ENCODE measurements around the gene PLA2G3. TPM values are rescaled to one million over a fixed set of nuclear protein-coding genes. Genes with fewer than 3 reads are reported as not detected.

Gene PLA2G3
- total and polyA plus RNA-seq, 2 of the 8 experiments (the other 6 are each of a cell fraction or from before 2014, with no cell fraction given) = 18.1 to 25.9 TPM

- no peak overlapping the region for H2BK20ac ChIP-seq (ENCODE audit: low read length)
- no peak overlapping the region for H3K4ac ChIP-seq (replicated peaks; ENCODE audit: insufficient read length, low read depth, low read length)
- H4K5ac ChIP-seq (ENCODE audit: insufficient read length, low read depth, low read length) = no peak overlapping the region
- WGBS, 2 experiments (ENCODE audit: extremely low coverage in 1 of 2, insufficient coverage in 1 of 2, insufficient read length in 1 of 2, insufficient replicate concordance in 2 of 2, low coverage in 1 of 2, low lambda C conversion rate in 2 of 2, missing lambda C conversion rate in 1 of 2) = 78% methylated on average over 4 of the region's 4 CpGs; no CpG with 5 or more reads in 1 of the 2 experiments
- H3K9me3 ChIP-seq (ENCODE audit: insufficient read depth in 2 of 2, low read depth in 1 of 2, low read length in 1 of 2) = no peaks in the 10 kb centered on the region
- no peaks in the 10 kb centered on the region; the same call in 1 of the 2 replicates for H3K23me2 ChIP-seq (ENCODE audit: low read depth, low read length)
- H2BK15ac ChIP-seq (ENCODE audit: low read length) = 0 out of 2 replicates have a peak overlapping the region, but pooled peaks have one; percentile 46
- no peaks in the 10 kb centered on the region for H3K79me2 ChIP-seq (ENCODE audit: control insufficient read depth in 1 of 2, insufficient read depth in 2 of 2, low read length in 2 of 2)
- CTCF ChIA-PET (ENCODE audit: partially characterized antibody) = interaction anchor here (0.6 to 2.0 kb wide), 4 partner anchors 10 to 140 kb away, joined by 4 to 10 read pairs (median 6); partner anchors contain the start of gene SELENOM
- DNase-seq (ENCODE audit: low read depth in 1 of 2, low spot score in 2 of 2) = no peak
- H4K8ac ChIP-seq (ENCODE audit: extremely low read depth, insufficient read depth, low read length) = no peak overlapping the region
- no peak overlapping the region for H2AFZ ChIP-seq (ENCODE audit: low read length)
- H3K79me1 ChIP-seq (ENCODE audit: low read depth, low read length) = no peaks in the 10 kb centered on the region
- no peak overlapping the region for H3K23ac ChIP-seq (ENCODE audit: insufficient read length)
- H3K4me2 ChIP-seq (ENCODE audit: insufficient read depth in 1 of 2, low read depth in 2 of 2, low read length in 2 of 2) = peak overlapping the region; percentile 51 to 72
- no peak overlapping the region for H2AK5ac ChIP-seq (ENCODE audit: low read depth, low read length)
- H3K56ac ChIP-seq (replicated peaks; ENCODE audit: insufficient read length, low read depth, low read length) = peak overlapping the region; percentile 28
- peak; percentile 92 for TF ChIP-seq KDM1A (IDR thresholded peaks at IDR 0.05; ENCODE audit: borderline replicate concordance, low read length)
- no peak for TF ChIP-seq TBP (IDR thresholded peaks at IDR 0.05; ENCODE audit: low read depth, low read length)
- POLR2A ChIA-PET (ENCODE audit: partially characterized antibody) = interaction anchor here (0.6 to 1.8 kb wide), 3 partner anchors 12 to 19 kb away, joined by 3 to 9 read pairs (median 5); no protein-coding TSS in a partner anchor
- H3K27me3 ChIP-seq (replicated peaks in 1 of 4; ENCODE audit: control insufficient read depth in 3 of 4, extremely low read depth in 1 of 4, insufficient read depth in 3 of 4, low read length in 3 of 4) = no peaks in the 10 kb centered on the region; a peak in 1 of 7 replicates
- H2BK120ac ChIP-seq (replicated peaks; ENCODE audit: low read depth, low read length) = no peak overlapping the region
- no peak for FAIRE-seq
- H3K18ac ChIP-seq (ENCODE audit: extremely low read depth, low read length) = no peak overlapping the region
- no peak overlapping the region for H2BK12ac ChIP-seq (ENCODE audit: low read depth, low read length)
- peak overlapping the region; percentile 66 for H4K91ac ChIP-seq (replicated peaks; ENCODE audit: insufficient read length, low read length)
- peak overlapping the region; percentile 17 to 56 (median 36); a peak in 6 of 8 replicates for H3K4me3 ChIP-seq (ENCODE audit: extremely low read depth in 1 of 4, insufficient read depth in 2 of 4, low read depth in 3 of 4, low read length in 4 of 4)
- no peaks in the 10 kb centered on the region for H4K20me1 ChIP-seq (replicated peaks in 1 of 2; ENCODE audit: control insufficient read depth in 1 of 2, insufficient read depth in 2 of 2, low read length in 2 of 2)
- H3K9ac ChIP-seq (replicated peaks in 1 of 4; ENCODE audit: extremely low read depth in 1 of 4, low read depth in 3 of 4, low read length in 3 of 4) = peak overlapping the region in 2 of 4 experiments; percentile 13 to 25; a peak in 2 of 7 replicates
- H2BK5ac ChIP-seq (ENCODE audit: low read depth, low read length) = 0 out of 2 replicates have a peak overlapping the region, but pooled peaks have one; percentile 4
- peaks cover 0 to 27% (median 11%) of the 10 kb centered on the region in 4 experiments; a peak in 6 of 7 replicates for H3K4me1 ChIP-seq (replicated peaks in 1 of 4; ENCODE audit: control insufficient read depth in 3 of 4, insufficient read depth in 4 of 4, low read length in 3 of 4)
- no peaks in the 10 kb centered on the region for H3K36me3 ChIP-seq (ENCODE audit: control insufficient read depth in 2 of 4, insufficient read depth in 4 of 4, low read length in 3 of 4)
- no peak overlapping the region for H3K14ac ChIP-seq (ENCODE audit: insufficient read length)
- H3K27ac ChIP-seq (ENCODE audit: low read depth, low read length) = no peak overlapping the region
Observed at GRCh38 chr22:31123292-31123602, 17.1 kb downstream of the PLA2G3 start.

All from H1 (cell line).